Activated T-helper 17 cell treated with anti-CD3 and anti-CD28 coated beads, Interleukin-2, amount 50 U/mL, for 72 hours (primary cell): Measurements from ENCODE around the gene REV3L. TPM values are rescaled to one million over a fixed set of nuclear protein-coding genes. Genes with fewer than 3 reads are reported as not detected.

Experiments used
- ATAC-seq: fragments of 150-1000 bp; cut with Tn5 transposase; replicated peaks from 2 replicates; pipeline ENCODE4 v1.10.0; 2021; ENCODE audit warnings: mild to moderate bottlenecking, moderate library complexity
- H3K27ac Mint-ChIP-seq: one replicate; pipeline ENCODE4 v1.8.0; 2022; ENCODE audit warnings: mixed read lengths
- H3K27me3 Mint-ChIP-seq: one replicate; pipeline ENCODE4 v1.8.0; 2022; ENCODE audit warnings: mixed read lengths
- H3K36me3 Mint-ChIP-seq: one replicate; pipeline ENCODE4 v1.8.0; 2022; ENCODE audit warnings: low read depth, mild to moderate bottlenecking, mixed read lengths
- H3K4me1 Mint-ChIP-seq: one replicate; pipeline ENCODE4 v1.8.0; 2022; ENCODE audit warnings: mixed read lengths
- H3K4me3 Mint-ChIP-seq: one replicate; pipeline ENCODE4 v1.8.0; 2022; ENCODE audit warnings: mild to moderate bottlenecking, mixed read lengths
- H3K9me3 Mint-ChIP-seq: one replicate; pipeline ENCODE4 v1.8.0; 2022; ENCODE audit warnings: mixed read lengths
- total RNA-seq, 2 donors: library from RNA; stranded (reverse); gene quantifications; one replicate each; pipeline ENCODE4 v1.2.3, GENCODE V29; 2022

REV3L gene
- total RNA-seq, 2 donors from 2014 or later, result 20.7 to 23.7 TPM

GRCh38 chr6:111432511-111432910 is 50.5 kb downstream of the REV3L start:
- Mint-ChIP-seq H3K27ac (peak overlapping the region; percentile 10), H3K4me1 (peaks cover 40% of the 10 kb centered on the region), H3K4me3 (no peak overlapping the region), H3K27me3 (no peaks in the 10 kb centered on the region), H3K36me3 (peaks cover 29% of the 10 kb centered on the region), H3K9me3 (peaks cover 4% of the 10 kb centered on the region)
- no peak for ATAC-seq

DNA sequence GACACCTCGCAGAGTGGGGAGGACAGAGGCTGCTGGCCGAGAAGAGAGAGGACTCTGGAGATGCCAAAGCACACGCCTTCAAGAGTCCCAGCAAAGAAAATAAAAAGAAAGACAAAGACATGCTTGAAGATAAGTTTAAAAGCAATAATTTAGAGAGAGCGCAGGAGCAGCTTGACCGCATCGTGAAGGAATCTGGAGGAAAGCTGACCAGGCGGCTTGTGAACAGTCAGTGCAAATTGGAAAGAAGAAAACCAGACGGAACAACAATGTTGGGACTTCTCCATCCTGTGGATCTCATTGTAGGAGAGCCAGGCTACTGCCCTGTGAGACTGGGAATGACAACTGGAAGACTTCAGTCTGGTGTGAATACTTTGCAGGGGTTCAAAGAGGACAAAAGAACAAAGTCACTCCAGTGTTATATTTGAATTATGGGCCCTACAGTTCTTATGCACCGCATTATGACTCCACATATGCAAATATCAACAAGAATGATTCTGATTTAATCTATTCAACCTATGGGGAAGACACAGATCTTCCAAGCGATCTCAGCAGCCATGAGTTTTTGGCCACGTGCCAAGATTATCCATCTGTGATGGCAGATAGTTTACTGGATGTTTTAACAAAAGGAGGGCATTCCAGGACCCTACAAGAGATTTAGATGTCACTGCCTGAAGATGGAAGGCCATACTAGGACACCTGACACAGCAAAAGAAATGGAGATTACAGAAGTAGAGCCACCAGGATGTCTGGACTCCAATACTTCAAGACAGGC is 52.2 kb downstream of the REV3L start:
- peaks cover 35% of the 10 kb centered on the region for H3K4me1 Mint-ChIP-seq
- H3K36me3 Mint-ChIP-seq, result peaks cover 32% of the 10 kb centered on the region
- peaks cover 4% of the 10 kb centered on the region for H3K9me3 Mint-ChIP-seq
- no peak overlapping the region for H3K4me3 Mint-ChIP-seq
- no peaks in the 10 kb centered on the region for H3K27me3 Mint-ChIP-seq
- ATAC-seq, result no peak
- no peak overlapping the region for H3K27ac Mint-ChIP-seq

DNA sequence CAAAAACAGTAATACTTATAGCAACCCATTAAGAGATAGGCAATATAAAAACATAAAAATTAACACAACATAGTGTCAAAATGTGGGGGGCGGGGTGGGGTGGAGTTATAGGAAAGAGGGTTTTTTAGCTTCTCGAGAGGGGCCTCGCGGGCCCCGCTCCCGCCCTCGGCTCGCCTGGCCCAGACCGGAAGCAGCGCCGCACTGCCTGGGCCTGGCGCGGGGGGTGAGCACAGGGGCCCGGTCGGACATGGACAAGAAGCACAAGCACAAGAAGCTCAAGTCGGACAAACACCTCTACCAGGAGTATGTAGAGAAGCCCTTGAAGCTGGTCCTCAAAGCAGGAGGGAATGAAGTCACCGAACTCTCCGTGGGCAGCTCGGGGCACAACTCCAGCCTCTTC is 53.4 kb downstream of the REV3L start:
- no peaks in the 10 kb centered on the region for H3K27me3 Mint-ChIP-seq
- H3K4me1 Mint-ChIP-seq, result peaks cover 30% of the 10 kb centered on the region
- peaks cover 4% of the 10 kb centered on the region for H3K9me3 Mint-ChIP-seq
- H3K27ac Mint-ChIP-seq, result no peak overlapping the region
- H3K36me3 Mint-ChIP-seq, result peaks cover 32% of the 10 kb centered on the region
- ATAC-seq, result no peak
- H3K4me3 Mint-ChIP-seq, result no peak overlapping the region

DNA sequence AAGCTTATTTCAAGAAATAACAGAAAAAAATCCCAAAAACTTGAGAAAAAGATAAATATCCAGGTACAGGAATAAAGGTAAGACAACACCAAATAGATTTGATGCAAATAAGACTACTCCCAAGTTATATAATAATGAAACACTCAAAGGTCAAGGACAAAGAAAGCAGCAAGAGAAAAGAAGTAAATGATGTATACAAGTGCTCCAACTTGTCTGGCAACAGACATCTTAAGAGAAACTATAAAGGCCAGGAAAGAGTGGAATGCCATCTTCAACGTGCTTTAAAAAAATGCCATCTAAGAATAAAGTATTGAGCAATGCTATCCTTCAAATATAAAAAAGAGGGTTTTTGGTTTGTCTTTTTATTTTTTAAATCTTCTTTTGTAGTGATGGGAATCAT is 54.2 kb downstream of the REV3L start:
- Mint-ChIP-seq H3K9me3 (peaks cover 4% of the 10 kb centered on the region), H3K4me1 (peaks cover 36% of the 10 kb centered on the region)
- no peak for ATAC-seq

GRCh38 chr6:111427341-111428116 is 55.5 kb downstream of the REV3L start:
- ATAC-seq, result peak; percentile 91
- peak overlapping the region; percentile 62 for H3K4me3 Mint-ChIP-seq
- peaks cover 32% of the 10 kb centered on the region for H3K4me1 Mint-ChIP-seq

More for the DNA sequence above, 54.2 kb downstream of the REV3L start:
- H3K36me3 Mint-ChIP-seq, result peaks cover 32% of the 10 kb centered on the region
- no peak overlapping the region for H3K27ac Mint-ChIP-seq
- H3K27me3 Mint-ChIP-seq, result no peaks in the 10 kb centered on the region
- H3K4me3 Mint-ChIP-seq, result no peak overlapping the region

DNA sequence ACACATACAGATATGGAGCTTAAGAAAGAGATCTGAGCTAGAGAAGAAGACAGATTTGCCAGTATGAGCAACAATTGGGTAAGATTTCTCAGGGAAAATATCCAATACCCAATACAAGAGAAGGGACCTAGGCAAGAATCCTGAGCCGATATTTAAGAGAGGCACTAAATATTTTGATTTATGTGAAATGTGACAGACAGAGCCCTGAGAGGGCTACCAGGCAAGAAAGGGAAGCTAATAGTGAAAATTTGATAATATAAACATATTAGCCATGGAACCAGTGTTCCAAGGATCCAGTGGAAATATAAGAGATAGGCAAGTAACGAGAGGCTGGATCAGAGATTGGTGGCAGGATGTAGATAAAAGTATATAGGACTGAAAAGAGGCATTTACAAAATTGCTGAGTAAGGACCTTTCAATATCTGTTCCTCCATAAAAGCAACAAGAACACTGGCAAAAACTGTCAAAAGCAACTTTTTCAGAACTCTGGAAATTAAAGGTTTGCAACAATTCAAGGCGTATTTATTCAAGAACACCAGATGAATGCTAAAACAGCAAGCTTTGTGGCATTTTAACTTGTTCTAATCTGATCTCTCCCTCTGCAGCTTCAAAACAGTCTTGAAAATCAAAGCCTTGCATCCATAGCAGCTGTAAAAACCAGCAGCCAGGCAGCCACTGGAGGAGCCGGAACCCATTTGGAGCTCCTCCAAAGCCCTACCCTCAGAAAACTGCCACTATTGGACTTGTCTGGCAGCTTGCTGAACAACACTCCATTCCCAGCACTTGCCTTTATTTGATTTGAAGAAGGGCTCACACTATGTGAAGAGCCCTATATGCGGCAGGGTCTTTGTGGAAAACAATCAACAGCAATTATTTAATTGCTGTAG is 58.8 kb downstream of the REV3L start:
- Mint-ChIP-seq H3K4me1 (peaks cover 26% of the 10 kb centered on the region), H3K4me3 (peak overlapping the region; percentile 45), H3K36me3 (peaks cover 19% of the 10 kb centered on the region), H3K27ac (peak overlapping the region; percentile 35), H3K9me3 (peaks cover 4% of the 10 kb centered on the region), H3K27me3 (no peaks in the 10 kb centered on the region)
- no peak for ATAC-seq

More at GRCh38 chr6:111427341-111428116, 55.5 kb downstream of the REV3L start:
- H3K36me3 Mint-ChIP-seq, result peaks cover 32% of the 10 kb centered on the region
- peak overlapping the region; percentile 13 for H3K27ac Mint-ChIP-seq
- peaks cover 4% of the 10 kb centered on the region for H3K9me3 Mint-ChIP-seq
- H3K27me3 Mint-ChIP-seq, result no peaks in the 10 kb centered on the region

DNA sequence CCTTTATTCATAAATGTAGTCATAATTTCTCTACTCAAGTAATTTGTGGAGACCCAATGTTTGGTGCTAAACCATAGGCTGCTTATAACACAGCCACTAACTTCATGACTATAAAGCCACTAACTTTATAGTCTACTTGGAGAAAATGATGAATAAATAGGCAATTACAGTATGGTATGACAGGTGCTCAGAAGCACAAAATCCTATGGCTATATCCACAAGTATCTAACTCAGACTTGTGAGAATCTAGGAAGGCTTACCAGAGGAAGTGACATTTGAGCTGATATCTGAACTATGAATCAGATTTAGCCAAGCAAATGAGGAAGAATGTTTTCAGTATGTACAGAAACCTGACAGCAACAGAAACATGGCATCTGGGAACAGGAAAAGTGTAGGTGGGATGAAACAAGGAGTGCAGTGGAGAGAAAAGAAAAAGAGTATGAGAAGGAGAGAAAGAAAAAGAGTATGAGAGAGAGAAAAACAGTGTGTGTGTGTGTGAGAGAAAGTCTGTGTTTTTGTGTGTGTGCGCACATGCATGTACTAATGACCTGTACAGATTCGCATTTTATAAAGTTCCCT is 59.9 kb downstream of the REV3L start:
- peak; percentile 66 for ATAC-seq
- no peaks in the 10 kb centered on the region for H3K9me3 Mint-ChIP-seq
- H3K27ac Mint-ChIP-seq, result peak overlapping the region; percentile 26
- no peaks in the 10 kb centered on the region for H3K27me3 Mint-ChIP-seq
- H3K4me3 Mint-ChIP-seq, result peak overlapping the region; percentile 45
- H3K4me1 Mint-ChIP-seq, result peaks cover 21% of the 10 kb centered on the region
- peaks cover 9% of the 10 kb centered on the region for H3K36me3 Mint-ChIP-seq

GRCh38 chr6:111418971-111419693 is 63.9 kb downstream of the REV3L start:
- ATAC-seq, result no peak
- no peaks in the 10 kb centered on the region for H3K36me3 Mint-ChIP-seq
- no peak overlapping the region for H3K27ac Mint-ChIP-seq
- H3K27me3 Mint-ChIP-seq, result no peaks in the 10 kb centered on the region
- no peaks in the 10 kb centered on the region for H3K9me3 Mint-ChIP-seq
- peaks cover 12% of the 10 kb centered on the region for H3K4me1 Mint-ChIP-seq
- no peak overlapping the region for H3K4me3 Mint-ChIP-seq

DNA sequence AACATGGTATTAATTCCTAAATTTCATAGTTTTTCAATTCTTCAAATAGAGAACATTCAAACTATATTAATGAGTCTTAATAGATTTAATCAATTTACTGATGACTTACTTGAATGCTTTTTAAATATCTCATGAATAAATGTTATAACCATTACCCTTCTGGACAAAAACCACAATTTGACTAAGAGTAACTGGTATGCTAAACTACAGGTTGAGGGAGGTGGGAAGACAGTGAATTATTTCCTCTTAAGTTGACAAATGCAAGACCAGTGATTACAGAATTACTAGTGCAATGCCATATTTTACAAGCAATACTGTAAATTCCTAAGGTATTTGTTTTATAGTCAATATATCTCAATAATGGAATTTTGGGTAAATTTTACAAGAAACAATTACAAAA is 65.1 kb downstream of the REV3L start:
- no peak overlapping the region for H3K4me3 Mint-ChIP-seq
- ATAC-seq, result no peak
- no peaks in the 10 kb centered on the region for H3K9me3 Mint-ChIP-seq

GRCh38 chr6:111417181-111417585 is 65.8 kb downstream of the REV3L start:
- no peak overlapping the region for H3K4me3 Mint-ChIP-seq
- H3K36me3 Mint-ChIP-seq, result no peaks in the 10 kb centered on the region
- H3K27me3 Mint-ChIP-seq, result no peaks in the 10 kb centered on the region
- H3K4me1 Mint-ChIP-seq, result no peaks in the 10 kb centered on the region
- ATAC-seq, result no peak
- no peak overlapping the region for H3K27ac Mint-ChIP-seq
- H3K9me3 Mint-ChIP-seq, result no peaks in the 10 kb centered on the region

More for the DNA sequence above, 65.1 kb downstream of the REV3L start:
- peaks cover under 1% of the 10 kb centered on the region for H3K4me1 Mint-ChIP-seq
- no peaks in the 10 kb centered on the region for H3K27me3 Mint-ChIP-seq
- no peak overlapping the region for H3K27ac Mint-ChIP-seq
- no peaks in the 10 kb centered on the region for H3K36me3 Mint-ChIP-seq

- no peak for ATAC-seq
- Mint-ChIP-seq H3K4me3 (no peak overlapping the region), H3K27me3 (no peaks in the 10 kb centered on the region), H3K27ac (no peak overlapping the region), H3K9me3 (no peaks in the 10 kb centered on the region), H3K36me3 (no peaks in the 10 kb centered on the region), H3K4me1 (no peaks in the 10 kb centered on the region)
These were observed 66.5 kb downstream of the REV3L start for GRCh38 chr6:111416529-111416928.

DNA sequence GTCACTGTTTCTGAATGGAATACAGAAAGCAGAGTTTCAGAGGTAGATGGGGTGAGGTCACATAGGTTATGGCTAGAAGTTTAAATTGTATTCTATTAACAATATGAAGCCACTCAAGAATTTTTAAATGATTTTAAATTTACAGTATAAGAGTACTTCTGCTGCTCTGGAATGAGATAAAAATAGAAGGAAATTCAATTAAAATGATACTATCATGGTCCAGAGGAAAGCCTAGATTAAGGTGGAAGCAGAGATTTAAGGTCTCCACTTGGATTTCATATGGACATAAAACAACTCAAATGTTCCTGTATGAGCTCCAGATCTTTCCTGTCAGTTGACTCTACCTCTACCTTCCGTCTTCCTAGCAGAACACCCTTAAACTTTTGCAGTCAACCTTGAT is 68.6 kb downstream of the REV3L start:
- Mint-ChIP-seq H3K9me3 (no peaks in the 10 kb centered on the region), H3K4me3 (no peak overlapping the region), H3K27ac (no peak overlapping the region), H3K36me3 (peaks cover 6% of the 10 kb centered on the region), H3K4me1 (no peaks in the 10 kb centered on the region), H3K27me3 (no peaks in the 10 kb centered on the region)
- ATAC-seq, result no peak

DNA sequence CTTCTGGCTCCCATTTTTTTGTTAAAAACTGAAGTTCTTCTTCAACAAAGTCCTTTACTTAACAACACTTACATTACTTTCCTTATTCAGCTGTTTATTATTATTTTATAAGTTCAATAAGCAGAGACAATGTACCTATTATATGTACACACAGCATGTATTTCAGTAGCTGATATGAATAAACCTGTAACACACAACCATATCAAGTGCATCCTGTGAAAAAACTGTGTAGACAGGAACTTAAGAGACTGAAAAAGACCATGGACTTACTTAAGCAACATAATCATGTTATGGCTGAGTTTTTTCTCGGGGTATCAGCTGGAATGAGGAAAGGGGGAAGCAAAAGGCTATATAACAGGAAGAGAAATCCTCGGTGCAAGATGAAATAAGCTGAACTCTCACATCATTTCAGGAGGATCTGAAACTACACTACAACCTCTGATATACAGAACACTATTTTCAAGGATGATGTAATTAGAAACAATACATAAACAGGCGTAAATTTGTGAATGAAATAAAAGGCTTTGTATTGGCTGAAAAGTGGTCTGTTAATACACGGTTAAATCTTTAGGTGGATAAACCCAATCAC is 70.9 kb downstream of the REV3L start:
- Mint-ChIP-seq H3K4me3 (no peak overlapping the region), H3K27ac (no peak overlapping the region), H3K36me3 (peaks cover 24% of the 10 kb centered on the region), H3K27me3 (no peaks in the 10 kb centered on the region), H3K9me3 (no peaks in the 10 kb centered on the region), H3K4me1 (peaks cover 3% of the 10 kb centered on the region)
- no peak for ATAC-seq
